ENCODE measurements around the gene HDAC4. TPM values are rescaled to one million over a fixed set of nuclear protein-coding genes. Genes with fewer than 3 reads are reported as not detected.

HDAC4 gene
- total RNA-seq, 1 donor from 2014 or later = 11.8 TPM

DNA sequence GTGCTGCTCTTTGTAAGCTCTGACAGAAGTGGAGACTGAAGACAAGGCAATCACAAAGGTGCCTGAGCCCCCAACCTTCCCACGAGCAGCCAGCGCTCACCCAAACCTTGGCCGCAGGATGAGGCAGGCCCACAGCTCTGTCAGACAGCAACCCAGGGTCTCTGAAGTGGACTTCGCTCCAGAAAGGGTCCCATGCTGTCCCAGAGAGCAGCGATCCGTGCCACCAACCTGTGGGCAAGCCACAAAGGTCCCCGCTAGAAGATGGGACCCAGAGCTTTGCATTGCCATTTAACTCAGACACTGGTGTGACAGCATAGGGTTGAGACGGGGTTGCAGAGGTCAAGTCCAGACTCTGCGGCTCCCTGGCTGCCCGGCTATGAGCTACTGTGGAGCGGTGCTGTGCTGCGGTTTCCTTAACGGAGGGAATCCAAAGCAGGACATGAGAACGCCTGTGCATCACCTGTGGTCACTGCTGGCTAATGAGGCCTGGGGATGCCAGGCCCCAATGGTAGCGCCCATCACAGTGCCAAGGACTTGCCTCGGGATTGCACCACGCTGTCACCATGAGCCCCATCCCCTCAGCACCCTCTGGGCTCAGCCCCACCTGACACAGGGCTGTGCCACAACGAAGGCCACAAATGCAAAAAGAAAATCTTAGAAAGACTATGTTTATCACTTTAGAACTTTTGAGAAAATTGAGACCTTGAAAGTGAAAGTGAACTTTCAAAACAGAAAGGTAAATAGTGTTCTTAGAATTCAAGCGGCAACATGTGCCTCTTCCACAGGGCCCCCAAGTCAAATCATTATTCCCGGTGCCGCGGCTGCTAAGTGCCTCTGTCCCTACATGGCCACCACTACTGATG, 103.4 kb downstream of the HDAC4 start:
- Mint-ChIP-seq H3K36me3 (ENCODE audit: low read depth, unreplicated experiment) (no peaks in the 10 kb centered on the region), H3K4me1 (ENCODE audit: low read depth, unreplicated experiment) (peaks cover 12% of the 10 kb centered on the region), H3K9me3 (ENCODE audit: unreplicated experiment) (no peaks in the 10 kb centered on the region), H3K4me3 (ENCODE audit: unreplicated experiment) (no peak overlapping the region), H3K27me3 (ENCODE audit: low read depth, unreplicated experiment) (peaks cover 3% of the 10 kb centered on the region), H3K27ac (ENCODE audit: unreplicated experiment) (no peak overlapping the region)
- DNase-seq (ENCODE audit: low read depth) = no peak
- Histone ChIP-seq H3K4me1 (ENCODE audit: insufficient read depth, low read length) (no peaks in the 10 kb centered on the region), H3K9ac (ENCODE audit: low read length) (no peak overlapping the region), H3K4me3 (ENCODE audit: insufficient read depth, low read depth, low read length) (no peak overlapping the region), H3K79me2 (ENCODE audit: insufficient read depth, low read length) (peaks cover 9% of the 10 kb centered on the region), H3K4me2 (ENCODE audit: low read length) (no peak overlapping the region), H3K9me3 (ENCODE audit: insufficient read depth, low read depth, low read length) (no peaks in the 10 kb centered on the region), H3K27me3 (ENCODE audit: insufficient read depth, low read length) (no peaks in the 10 kb centered on the region), H4K20me1 (ENCODE audit: insufficient read depth, low read length) (peaks cover 23% of the 10 kb centered on the region), H3K36me3 (ENCODE audit: insufficient read depth, low read length) (no peaks in the 10 kb centered on the region), H3K27ac (ENCODE audit: low read depth, low read length) (no peak overlapping the region), H2AFZ (ENCODE audit: low read depth, low read length) (no peak overlapping the region)
- no peak for FAIRE-seq
- TF ChIP-seq, protein P1, sequence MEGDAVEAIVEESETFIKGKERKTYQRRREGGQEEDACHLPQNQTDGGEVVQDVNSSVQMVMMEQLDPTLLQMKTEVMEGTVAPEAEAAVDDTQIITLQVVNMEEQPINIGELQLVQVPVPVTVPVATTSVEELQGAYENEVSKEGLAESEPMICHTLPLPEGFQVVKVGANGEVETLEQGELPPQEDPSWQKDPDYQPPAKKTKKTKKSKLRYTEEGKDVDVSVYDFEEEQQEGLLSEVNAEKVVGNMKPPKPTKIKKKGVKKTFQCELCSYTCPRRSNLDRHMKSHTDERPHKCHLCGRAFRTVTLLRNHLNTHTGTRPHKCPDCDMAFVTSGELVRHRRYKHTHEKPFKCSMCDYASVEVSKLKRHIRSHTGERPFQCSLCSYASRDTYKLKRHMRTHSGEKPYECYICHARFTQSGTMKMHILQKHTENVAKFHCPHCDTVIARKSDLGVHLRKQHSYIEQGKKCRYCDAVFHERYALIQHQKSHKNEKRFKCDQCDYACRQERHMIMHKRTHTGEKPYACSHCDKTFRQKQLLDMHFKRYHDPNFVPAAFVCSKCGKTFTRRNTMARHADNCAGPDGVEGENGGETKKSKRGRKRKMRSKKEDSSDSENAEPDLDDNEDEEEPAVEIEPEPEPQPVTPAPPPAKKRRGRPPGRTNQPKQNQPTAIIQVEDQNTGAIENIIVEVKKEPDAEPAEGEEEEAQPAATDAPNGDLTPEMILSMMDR (IDR thresholded peaks at IDR 0.05; ENCODE audit: insufficient read depth, low read depth, low read length) = no peak
- no peak for TF ChIP-seq EZH2 (IDR thresholded peaks at IDR 0.05; ENCODE audit: insufficient read depth, low read length)

DNA sequence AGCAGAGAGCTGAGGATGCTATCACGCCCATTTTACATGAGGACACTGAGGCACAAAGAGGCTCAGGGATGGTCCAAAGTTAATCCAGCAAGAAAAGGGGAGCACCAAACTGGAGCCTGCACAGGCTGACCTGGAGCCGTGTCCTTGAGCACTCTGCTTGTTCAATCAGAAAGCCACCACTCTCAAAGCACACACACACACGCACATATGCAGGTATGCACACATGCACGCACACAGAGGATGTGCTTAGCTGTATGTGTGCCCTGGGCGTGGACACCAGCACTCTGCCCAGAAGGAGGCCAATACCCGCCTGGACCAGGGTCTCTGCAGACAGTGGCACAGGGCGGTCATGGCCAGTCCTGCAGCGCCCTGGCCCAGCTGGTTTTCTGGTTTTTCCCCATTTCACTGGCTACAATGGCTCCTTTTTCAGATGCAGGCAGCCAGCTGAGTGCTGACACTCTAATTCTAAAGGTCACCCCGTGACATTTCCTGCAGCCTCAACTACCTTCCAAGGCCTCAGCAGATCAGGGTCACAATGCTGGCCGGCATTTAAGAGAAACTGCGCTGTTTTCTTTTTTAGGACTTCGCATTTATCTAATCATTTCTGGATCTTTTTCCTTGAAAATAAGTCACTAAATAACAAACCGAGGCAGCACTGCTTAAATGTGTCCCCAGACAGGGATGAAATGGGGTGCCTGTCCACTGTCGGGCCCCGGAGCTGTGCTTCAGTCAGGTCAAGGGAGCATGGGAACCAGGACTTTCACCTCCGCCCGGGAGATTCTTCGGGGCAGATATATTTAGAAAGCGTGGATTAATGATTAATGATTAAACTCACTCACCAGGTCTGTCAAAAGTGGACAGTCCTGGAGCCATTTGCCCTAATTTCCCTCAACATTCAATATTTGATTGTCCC, 104.5 kb downstream of the HDAC4 start:
- no peak overlapping the region for H3K4me3 Mint-ChIP-seq (ENCODE audit: unreplicated experiment)

More for the DNA sequence above, 104.5 kb downstream of the HDAC4 start:
- FAIRE-seq (no peak), DNase-seq (ENCODE audit: low read depth) (no peak)
- Histone ChIP-seq H3K79me2 (ENCODE audit: insufficient read depth, low read length) (peaks cover 9% of the 10 kb centered on the region), H3K4me1 (ENCODE audit: insufficient read depth, low read length) (peaks cover under 1% of the 10 kb centered on the region), H3K36me3 (ENCODE audit: insufficient read depth, low read length) (no peaks in the 10 kb centered on the region), H3K4me3 (ENCODE audit: insufficient read depth, low read depth, low read length) (no peak overlapping the region), H4K20me1 (ENCODE audit: insufficient read depth, low read length) (peaks cover 23% of the 10 kb centered on the region), H3K27ac (ENCODE audit: low read depth, low read length) (no peak overlapping the region), H3K9ac (ENCODE audit: low read length) (no peak overlapping the region), H3K9me3 (ENCODE audit: insufficient read depth, low read depth, low read length) (no peaks in the 10 kb centered on the region), H3K4me2 (ENCODE audit: low read length) (no peak overlapping the region), H2AFZ (ENCODE audit: low read depth, low read length) (no peak overlapping the region), H3K27me3 (ENCODE audit: insufficient read depth, low read length) (no peaks in the 10 kb centered on the region)
- Mint-ChIP-seq H3K27me3 (ENCODE audit: low read depth, unreplicated experiment) (peaks cover 5% of the 10 kb centered on the region), H3K9me3 (ENCODE audit: unreplicated experiment) (no peaks in the 10 kb centered on the region), H3K27ac (ENCODE audit: unreplicated experiment) (no peak overlapping the region), H3K36me3 (ENCODE audit: low read depth, unreplicated experiment) (no peaks in the 10 kb centered on the region), H3K4me1 (ENCODE audit: low read depth, unreplicated experiment) (peaks cover 9% of the 10 kb centered on the region)
- TF ChIP-seq, protein P1 (IDR thresholded peaks at IDR 0.05; ENCODE audit: insufficient read depth, low read depth, low read length) = no peak
- TF ChIP-seq EZH2 (IDR thresholded peaks at IDR 0.05; ENCODE audit: insufficient read depth, low read length) = no peak
